ENCODE results near the gene LOXL3.

DNA sequence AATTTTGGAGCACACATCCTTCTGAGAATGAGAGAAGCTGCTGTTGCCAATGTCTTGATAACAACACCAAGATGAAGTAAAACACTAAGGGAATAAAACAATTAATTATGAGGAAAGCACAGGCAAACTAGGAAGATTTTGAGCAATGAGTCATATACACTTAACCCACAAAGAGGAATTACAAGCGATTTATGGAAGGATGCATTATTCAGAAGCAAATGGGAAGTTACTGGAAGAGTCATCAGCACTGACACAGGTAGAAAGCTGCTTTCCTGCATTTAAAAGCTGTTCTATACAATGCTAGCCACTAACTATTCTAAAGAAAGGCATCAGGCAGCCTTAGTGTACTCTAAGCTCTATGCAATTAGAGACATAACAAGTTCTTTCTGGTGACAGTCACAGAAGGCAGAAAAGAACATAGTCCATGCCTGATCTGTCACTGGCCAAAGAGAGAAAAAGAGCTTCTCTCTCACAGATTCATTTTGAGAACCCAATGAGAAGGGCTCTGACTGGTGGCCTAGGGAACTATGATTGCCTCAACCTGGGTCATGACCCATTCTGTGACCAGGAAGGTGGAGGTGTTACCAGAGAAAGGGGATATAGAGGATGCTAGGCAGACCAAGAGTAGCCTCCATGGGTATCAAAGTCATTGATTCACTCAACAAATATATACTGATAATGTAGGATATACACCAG, 49.0 kb upstream of the LOXL3 start:
- TF ChIP-seq, protein P1, sequence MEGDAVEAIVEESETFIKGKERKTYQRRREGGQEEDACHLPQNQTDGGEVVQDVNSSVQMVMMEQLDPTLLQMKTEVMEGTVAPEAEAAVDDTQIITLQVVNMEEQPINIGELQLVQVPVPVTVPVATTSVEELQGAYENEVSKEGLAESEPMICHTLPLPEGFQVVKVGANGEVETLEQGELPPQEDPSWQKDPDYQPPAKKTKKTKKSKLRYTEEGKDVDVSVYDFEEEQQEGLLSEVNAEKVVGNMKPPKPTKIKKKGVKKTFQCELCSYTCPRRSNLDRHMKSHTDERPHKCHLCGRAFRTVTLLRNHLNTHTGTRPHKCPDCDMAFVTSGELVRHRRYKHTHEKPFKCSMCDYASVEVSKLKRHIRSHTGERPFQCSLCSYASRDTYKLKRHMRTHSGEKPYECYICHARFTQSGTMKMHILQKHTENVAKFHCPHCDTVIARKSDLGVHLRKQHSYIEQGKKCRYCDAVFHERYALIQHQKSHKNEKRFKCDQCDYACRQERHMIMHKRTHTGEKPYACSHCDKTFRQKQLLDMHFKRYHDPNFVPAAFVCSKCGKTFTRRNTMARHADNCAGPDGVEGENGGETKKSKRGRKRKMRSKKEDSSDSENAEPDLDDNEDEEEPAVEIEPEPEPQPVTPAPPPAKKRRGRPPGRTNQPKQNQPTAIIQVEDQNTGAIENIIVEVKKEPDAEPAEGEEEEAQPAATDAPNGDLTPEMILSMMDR (IDR thresholded peaks at IDR 0.05; ENCODE audit: low read depth, low read length, poor library complexity, severe bottlenecking), result no peak
- TF ChIP-seq EZH2phosphoT487 (IDR thresholded peaks at IDR 0.05; ENCODE audit: borderline replicate concordance, low read length), result no peak

Data from DOHH2 (cell line).